Prostate gland (tissue), 2 donors: ENCODE data around the gene NDUFA3.

ENCODE experiments used
- CTCF ChIP-seq, 4 experiments: fragments of 200-600 bp in 2 of 4; fragments of 450-650 bp in 2 of 4; sonication (generic) in 2 of 4; IDR thresholded peaks; 1 replicate in 3 of 4; 2 replicates in 1 of 4; pipeline ENCODE4 v1.5.1; 2016 to 2019; ENCODE audit warnings: antibody characterized with exemption in 4 of 4, mild to moderate bottlenecking in 2 of 4, moderate library complexity in 2 of 4
- POLR2AphosphoS5 ChIP-seq: sonication (generic); formaldehyde crosslinking; IDR thresholded peaks from one replicate; pipeline ENCODE4 v1.6.1; 2017; ENCODE audit warnings: antibody characterized with exemption

GRCh38 chr19:54107876-54108490 is 5.3 kb downstream of the NDUFA3 start:
- TF ChIP-seq POLR2AphosphoS5: no peak
- no peak for TF ChIP-seq CTCF (IDR thresholded peaks at IDR 0.05)
